LoVo (cell line): ENCODE results near the gene FBXO44.
A peak's percentile ranks its signal among the peaks of the same experiment; 100 is the strongest.

ENCODE experiments used
- DNase-seq: peaks from one replicate; pipeline ENCODE4 v3.0.0-alpha.2; 2016; ENCODE audit warnings: low spot score

Gene FBXO44

DNA sequence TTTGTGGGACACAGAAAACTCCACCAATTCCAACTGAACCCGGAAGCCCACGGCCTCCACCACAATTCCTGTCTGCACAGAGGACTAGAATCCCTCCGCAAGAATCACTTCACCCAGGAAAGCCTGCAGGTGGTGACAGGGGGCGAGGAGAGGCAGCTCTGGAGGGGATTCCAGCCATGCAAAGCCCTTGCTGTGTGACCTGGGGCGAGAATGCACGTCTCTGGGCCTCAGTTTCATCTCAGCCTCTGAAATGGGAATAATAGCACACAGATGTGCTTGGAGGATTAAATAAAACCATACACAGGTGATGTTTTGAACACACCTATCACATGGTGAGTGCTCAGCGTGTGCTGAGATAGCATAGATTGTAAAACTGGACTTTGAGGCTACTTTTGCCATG, 14.6 kb upstream of the FBXO44 start:
- DNase-seq: no peak

DNA sequence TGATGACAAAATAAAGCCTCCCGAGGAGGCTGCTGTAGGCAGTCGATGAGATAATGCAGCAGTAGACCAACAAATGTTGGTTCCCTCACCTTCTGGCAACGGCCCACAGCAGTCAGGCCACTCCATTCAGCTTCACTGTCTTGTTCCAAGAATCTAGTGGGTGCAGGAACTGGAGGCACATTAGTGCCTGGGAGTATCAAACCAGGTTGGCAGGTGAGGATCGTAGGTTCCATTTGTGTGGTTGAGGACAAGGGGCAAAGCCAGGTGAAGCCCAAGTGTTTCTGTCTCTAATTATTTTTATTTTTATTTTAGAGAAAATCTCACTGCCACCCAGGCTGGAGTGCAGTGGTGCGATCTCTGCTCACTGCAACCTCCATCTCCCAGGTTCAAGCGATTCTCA, 13.7 kb upstream of the FBXO44 start:
- DNase-seq: no peak

DNA sequence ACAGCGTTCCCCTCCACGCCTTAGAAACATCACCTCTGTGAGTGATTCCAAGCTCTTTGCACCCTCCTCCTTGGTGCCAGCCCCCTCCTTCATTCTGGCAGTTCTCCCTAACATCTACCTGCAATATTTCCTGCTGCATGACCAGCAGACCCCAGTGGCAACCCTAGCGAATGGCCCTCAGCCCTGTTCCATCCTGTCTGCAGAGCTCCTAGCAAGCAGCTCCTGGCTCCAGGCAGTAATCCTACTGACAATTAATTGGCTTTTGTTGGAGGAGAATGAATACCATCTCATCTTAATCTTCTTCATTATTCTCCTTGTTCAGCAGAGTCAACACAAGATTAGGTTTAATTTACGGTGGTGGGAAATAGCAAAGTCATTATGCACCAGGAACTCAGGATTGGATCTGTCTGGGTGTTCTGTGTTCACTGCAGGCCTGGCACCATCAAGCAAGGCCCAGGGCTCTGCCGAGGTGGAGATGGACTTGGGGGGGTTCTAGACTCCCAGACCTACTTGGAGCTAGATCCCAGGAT, 12.8 kb upstream of the FBXO44 start:
- DNase-seq: no peak

DNA sequence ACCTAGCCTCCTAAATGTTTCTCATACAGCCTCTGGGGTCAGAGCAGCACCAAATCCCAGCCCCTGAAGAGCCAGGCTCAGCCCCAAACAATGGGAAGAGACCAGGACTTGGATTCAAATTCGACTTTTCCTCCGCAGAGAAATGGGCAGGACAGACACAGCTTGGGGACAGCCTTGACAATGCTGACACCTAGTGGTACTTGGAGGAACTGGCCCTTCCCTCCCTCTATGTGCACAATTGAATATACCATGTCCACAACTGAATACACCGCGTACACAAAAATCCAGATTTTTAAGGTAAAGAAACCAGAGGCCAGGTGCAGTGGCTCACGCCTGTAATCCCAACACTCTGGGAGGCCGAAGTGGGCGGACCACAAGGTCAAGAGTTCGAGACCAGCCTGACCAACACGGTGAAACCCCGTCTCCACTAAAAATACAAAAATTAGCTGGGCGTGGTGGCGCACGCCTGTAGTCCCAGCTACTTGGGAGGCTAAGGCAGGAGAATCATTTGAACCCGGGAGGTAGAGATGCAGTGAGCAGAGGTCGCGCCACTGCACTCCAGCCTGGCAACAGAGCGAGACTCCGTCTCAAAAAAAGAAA, 12.2 kb upstream of the FBXO44 start:
- peak; percentile 68 for DNase-seq

- no peak for DNase-seq
These were observed 10.9 kb upstream of the FBXO44 start for GRCh38 chr1:11643782-11644181.

- no peak for DNase-seq
These were observed 9.4 kb upstream of the FBXO44 start for GRCh38 chr1:11645270-11645669.

DNA sequence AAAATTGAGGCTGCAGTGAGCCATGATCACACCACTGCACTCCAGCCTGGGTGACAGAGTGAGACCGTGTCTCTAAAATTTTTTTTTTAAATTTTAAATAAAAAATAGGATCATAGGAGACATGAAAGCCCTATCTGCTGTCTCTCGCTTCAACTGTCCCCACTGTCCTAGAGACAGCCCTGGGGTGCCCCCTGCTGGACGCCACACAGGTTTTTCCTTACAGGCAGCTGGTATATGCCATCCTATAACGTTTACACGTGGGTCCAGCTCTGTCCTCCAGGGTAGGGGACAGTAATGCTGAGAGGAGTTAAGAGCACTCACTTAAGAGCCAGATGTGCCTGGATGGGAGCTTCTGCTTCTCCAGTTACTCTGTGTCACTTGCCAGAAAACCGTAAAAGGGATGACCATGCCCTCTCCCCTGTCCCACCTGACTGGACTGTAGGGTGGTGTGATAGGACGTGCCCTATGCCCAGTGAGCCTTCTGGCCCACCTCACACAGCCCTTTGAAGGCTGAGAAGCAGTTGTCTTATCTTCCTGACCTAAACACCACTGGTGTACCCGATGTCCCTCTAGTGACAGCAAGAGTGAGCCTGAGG, 8.9 kb upstream of the FBXO44 start:
- DNase-seq: peak; percentile 60

GRCh38 chr1:11646317-11646716, 8.4 kb upstream of the FBXO44 start:
- no peak for DNase-seq

GRCh38 chr1:11647333-11647732, 7.3 kb upstream of the FBXO44 start:
- no peak for DNase-seq

- DNase-seq: no peak
These were observed 6.6 kb upstream of the FBXO44 start for GRCh38 chr1:11648039-11648438.

DNA sequence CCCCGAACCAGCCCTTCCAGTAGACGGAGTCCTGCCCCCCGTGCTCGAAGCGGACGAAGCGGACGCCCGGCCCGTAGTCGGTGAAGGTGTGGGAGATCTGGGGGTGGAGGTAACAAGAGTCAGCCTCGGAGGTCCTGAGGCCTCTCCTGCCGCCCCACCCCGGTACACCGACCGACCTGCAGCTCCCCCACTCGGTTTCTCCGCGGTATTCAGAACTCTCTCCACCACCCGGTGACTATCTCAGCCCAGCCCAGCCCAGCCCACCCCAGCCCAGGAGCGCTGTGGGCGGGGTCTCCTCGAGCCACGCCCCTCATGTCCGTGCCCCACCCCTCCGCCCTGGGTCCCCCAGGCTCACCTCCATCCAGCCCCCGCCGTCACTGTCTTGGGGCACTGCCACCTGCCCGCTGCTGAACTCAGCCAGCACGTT, 5.9 kb upstream of the FBXO44 start:
- DNase-seq: no peak

GRCh38 chr1:11649237-11649623, 5.4 kb upstream of the FBXO44 start:
- no peak for DNase-seq

GRCh38 chr1:11649624-11650330, 4.9 kb upstream of the FBXO44 start:
- DNase-seq: no peak

DNA sequence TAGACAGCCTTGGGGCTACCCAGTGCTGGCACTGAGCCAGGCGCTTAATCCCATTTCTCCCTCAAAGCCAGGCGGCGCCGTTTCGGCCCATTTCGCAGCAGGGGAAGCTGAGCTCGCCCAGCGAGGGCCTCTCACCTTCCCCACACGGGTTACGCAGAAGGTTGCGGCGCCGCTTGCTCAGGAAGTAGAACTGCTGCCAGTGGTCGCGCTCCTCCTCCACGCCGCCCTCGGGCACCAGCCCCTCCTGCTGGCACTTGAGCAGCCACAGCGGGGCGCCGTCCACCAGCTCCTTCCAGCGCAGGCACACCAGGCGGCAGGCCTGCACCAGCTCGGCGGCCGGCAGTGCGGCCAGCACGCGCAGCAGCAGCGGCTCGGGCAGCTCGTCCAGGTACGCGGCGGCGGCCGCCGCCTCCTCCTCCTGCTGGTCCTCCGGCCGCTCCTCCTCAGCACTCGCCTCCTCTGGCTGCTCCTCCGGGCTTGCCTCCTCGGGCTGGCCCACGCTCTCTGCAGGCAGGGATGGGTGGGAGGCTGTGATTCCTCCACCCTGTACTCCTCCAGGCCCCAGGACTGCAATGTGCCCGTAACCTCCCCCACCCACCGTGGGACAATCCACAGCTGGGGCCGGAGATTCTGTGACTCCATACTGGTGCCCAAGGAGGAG, 4.2 kb upstream of the FBXO44 start:
- DNase-seq: no peak

DNA sequence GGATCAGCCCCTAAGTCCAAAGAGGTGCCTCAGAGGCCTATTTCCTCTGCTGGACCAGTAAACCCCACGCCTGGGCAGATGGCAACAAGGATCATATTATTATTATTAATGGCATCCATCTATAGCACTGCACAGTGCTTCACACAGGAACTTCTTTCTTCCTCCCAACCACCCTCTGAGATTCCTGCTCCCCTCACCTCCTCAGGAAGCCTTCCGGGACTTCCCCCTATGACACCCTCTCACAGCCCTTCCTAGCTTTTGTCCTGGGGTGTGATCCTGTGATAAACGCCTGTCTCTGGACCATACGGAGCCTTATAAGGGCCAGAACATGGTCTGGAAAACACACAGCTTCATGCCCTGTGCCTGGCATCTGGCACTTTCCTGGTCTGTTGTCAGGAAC, 3.7 kb upstream of the FBXO44 start:
- no peak for DNase-seq

- DNase-seq: no peak
These were observed 2.4 kb upstream of the FBXO44 start for GRCh38 chr1:11652203-11652780.

DNA sequence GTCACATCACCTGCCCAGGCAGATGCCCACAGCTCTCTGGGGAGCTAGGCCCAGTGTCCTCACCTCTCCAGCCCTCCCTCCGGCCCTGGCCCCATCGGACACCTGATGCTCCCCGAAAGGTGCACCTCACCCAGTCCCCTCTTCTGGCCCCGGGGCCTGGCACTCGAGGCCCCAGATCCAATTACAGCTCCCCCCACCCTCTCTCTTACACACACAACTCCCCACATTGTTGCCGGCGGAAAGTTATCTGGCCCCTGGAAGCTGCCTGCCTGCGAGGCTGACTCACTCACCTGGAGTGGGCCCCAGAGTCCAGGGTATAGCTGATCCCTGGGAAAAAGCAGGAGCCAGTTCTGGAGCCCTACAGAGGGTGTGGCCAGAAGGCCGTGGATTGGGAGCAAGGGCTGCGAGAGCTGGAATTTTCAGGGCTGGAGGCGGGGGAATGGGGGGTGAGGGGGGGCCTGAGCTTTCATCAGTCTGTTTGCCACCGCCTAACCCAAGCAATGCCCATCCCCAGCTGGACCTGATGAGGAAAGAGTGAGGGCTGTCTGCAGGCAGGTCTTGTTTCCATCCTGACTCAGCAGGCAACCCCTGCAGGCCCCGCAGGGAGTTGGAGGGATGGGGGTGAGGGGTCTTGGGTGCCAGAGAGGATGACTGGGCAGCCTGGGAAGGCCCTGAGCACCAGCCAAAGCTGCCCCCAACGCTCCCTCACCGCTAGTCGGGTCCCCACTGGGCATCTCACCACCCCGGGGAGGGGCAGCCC, 1.4 kb upstream of the FBXO44 start:
- DNase-seq: peak; percentile 14

DNA sequence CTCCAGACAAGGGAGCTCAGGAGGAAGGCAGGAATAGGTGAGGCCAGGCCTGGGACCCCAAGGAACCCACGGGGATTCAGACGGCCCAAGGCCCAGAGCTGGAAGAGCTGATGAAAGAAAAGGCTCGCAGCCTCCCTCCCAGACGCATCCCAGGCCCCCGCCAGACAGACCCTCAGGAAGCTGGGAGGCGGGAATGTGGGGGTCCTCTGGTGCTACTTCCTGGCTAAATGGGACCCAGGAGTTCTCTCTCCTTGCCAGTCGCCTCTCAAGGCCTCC, 878 bp upstream of the FBXO44 start:
- no peak for DNase-seq

DNA sequence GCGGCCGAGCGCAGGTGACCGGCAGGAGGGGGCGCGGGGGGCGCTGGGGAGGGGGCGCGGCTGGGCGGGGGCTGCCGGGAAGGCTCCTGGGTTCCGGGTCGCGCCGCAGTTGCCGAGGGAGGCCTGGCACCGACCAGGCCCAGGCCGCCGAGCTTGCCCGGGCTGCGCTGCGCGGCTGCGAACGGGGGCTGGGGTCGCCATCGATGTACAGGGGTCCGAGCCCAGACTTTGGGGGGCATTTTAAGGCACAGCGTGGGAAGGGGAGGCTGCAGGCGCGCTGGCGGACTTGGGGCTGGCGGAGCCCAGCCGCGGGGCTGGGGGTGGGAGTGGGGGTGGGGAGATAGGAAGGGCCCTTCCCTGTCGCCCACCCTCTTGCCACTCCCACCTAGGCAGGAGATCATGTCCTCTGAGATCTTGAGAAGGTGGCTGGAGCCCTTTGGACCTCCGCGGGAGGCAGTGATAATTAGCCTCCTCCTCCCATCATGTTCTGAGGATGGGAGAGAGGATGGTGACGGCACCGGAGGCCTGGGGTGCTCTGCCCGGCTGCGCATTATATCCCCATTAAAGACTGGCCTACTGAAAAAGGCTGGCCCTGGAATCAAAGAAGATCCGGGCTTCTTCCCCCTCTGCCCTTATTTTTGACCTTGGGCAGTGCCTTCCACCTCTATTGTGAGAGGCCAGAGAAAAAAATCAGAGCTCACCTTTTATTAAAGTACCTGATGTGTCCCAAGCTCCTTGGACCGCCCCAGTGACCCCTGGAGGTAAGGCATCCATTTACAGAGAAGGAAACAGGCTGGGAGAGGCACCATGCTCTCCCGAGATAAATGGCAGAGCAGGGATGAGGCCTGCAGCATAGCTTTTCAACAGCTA, 497 bp downstream of the FBXO44 start:
- DNase-seq: no peak

DNA sequence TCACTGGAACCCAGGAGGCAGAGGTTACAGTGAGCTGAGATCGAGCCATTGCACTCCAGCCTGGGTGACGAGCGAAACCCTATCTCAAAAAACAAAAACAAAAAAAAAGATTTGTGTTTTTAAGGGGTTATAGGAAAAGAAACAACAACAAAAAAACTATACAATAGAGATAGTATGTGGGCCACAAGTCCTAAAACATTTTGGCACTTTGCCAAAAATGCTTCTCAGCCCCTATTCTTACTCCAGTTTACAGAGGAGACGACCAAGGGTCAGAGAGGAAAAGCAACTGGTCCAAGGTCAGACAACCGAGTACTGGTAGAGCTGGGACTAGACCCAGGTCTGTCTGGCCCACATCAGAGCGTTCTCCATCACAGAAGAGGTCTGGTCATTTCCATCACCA, 3.0 kb downstream of the FBXO44 start:
- no peak for DNase-seq

GRCh38 chr1:11658542-11658941, 3.9 kb downstream of the FBXO44 start:
- no peak for DNase-seq
